ENCODE data around the gene USF3. TPM values are rescaled to one million over a fixed set of nuclear protein-coding genes. Genes with fewer than 3 reads are reported as not detected.

USF3 gene
- total and polyA plus RNA-seq, 8 donors: 15.4 to 19.6 (median 18.1) TPM

GRCh38 chr3:113634782-113635474 is 61.5 kb downstream of the USF3 start:
- intact Hi-C loops (cut with DNase I): no loop called here

GRCh38 chr3:113631573-113631972 is 64.9 kb downstream of the USF3 start:
- H3K36me3 ChIP-seq: peaks cover 0 to 4% of the 10 kb centered on the region in 2 donors
- ATAC-seq: no peak
- peaks cover 3 to 12% of the 10 kb centered on the region in 2 donors for H3K4me1 ChIP-seq
- H3K9me3 ChIP-seq: no peaks in the 10 kb centered on the region
- TF ChIP-seq CTCF (IDR thresholded peaks at IDR 0.05): no peak
- no peak for DNase-seq
- no peaks in the 10 kb centered on the region for H3K27me3 ChIP-seq
- intact Hi-C loops (cut with DNase I): no loop called here
- no peak overlapping the region for H3K4me3 ChIP-seq
- no peak overlapping the region for H3K27ac ChIP-seq

More at GRCh38 chr3:113634782-113635474, 61.5 kb downstream of the USF3 start:
- no peak overlapping the region for H3K4me3 ChIP-seq
- no peak for TF ChIP-seq CTCF (IDR thresholded peaks at IDR 0.05)
- H3K27me3 ChIP-seq: no peaks in the 10 kb centered on the region
- ATAC-seq (no peak), DNase-seq (no peak)
- peaks cover 0 to 7% of the 10 kb centered on the region in 2 donors for H3K4me1 ChIP-seq
- no peaks in the 10 kb centered on the region for H3K9me3 ChIP-seq
- no peak overlapping the region for H3K27ac ChIP-seq
- no peaks in the 10 kb centered on the region for H3K36me3 ChIP-seq

- ATAC-seq (no peak), DNase-seq (peak in 1 of 4 donors; percentile 51)
- Histone ChIP-seq H3K27ac (no peak overlapping the region), H3K9me3 (no peaks in the 10 kb centered on the region), H3K4me1 (peaks cover 3 to 16% of the 10 kb centered on the region in 2 donors), H3K4me3 (no peak overlapping the region), H3K27me3 (no peaks in the 10 kb centered on the region), H3K36me3 (peaks cover 0 to 4% of the 10 kb centered on the region in 2 donors)
- intact Hi-C loops (cut with DNase I): no loop called here
- no peak for TF ChIP-seq CTCF (IDR thresholded peaks at IDR 0.05)
Measured at GRCh38 chr3:113630956-113631542, 65.4 kb downstream of the USF3 start.

GRCh38 chr3:113629584-113630421 is 66.6 kb downstream of the USF3 start:
- Histone ChIP-seq H3K27ac (no peak overlapping the region), H3K36me3 (peaks cover 0 to 4% of the 10 kb centered on the region in 2 donors), H3K4me3 (no peak overlapping the region), H3K27me3 (no peaks in the 10 kb centered on the region), H3K4me1 (peaks cover 3 to 16% of the 10 kb centered on the region in 2 donors), H3K9me3 (no peaks in the 10 kb centered on the region)
- intact Hi-C loops (cut with DNase I): no loop called here
- ATAC-seq (peak; percentile 84), DNase-seq (peak in 1 of 4 donors; percentile 50)
- no peak for TF ChIP-seq CTCF (IDR thresholded peaks at IDR 0.05)

GRCh38 chr3:113628788-113629187 is 67.7 kb downstream of the USF3 start:
- no peak for ATAC-seq
- Histone ChIP-seq H3K4me1 (peaks cover 3 to 16% of the 10 kb centered on the region in 2 donors), H3K27ac (no peak overlapping the region), H3K36me3 (peaks cover 0 to 4% of the 10 kb centered on the region in 2 donors), H3K27me3 (no peaks in the 10 kb centered on the region), H3K9me3 (no peaks in the 10 kb centered on the region), H3K4me3 (no peak overlapping the region)
- intact Hi-C loops (cut with DNase I): no loop called here
- TF ChIP-seq CTCF (IDR thresholded peaks at IDR 0.05): no peak
- DNase-seq: no peak

Data from left lung (tissue), 10 donors.